ENCODE data around the gene ATP7B.

GRCh38 chr13:51981355-51981754, 29.9 kb downstream of the ATP7B start:
- TF ChIP-seq ATF2 (CRISPR knock-in tag; IDR thresholded peaks at IDR 0.05; ENCODE audit: borderline replicate concordance, low read depth): no peak
- no peak for TF ChIP-seq FOXP4 (CRISPR knock-in tag; IDR thresholded peaks at IDR 0.05)
- TF ChIP-seq CTCF (IDR thresholded peaks at IDR 0.05): no peak
- no peak for TF ChIP-seq ETV6 (CRISPR knock-in tag; IDR thresholded peaks at IDR 0.05)
- TF ChIP-seq CREM (CRISPR knock-in tag; IDR thresholded peaks at IDR 0.05): no peak
- no peak for TF ChIP-seq FOXK1 (CRISPR knock-in tag; IDR thresholded peaks at IDR 0.05)
- TF ChIP-seq NR3C1 (CRISPR knock-in tag; conservative IDR thresholded peaks at IDR 0.05; ENCODE audit: low read depth): no peak
- no peak for TF ChIP-seq ESRRA (CRISPR knock-in tag; IDR thresholded peaks at IDR 0.05; ENCODE audit: borderline replicate concordance)
- no peak for TF ChIP-seq ZNF317 (CRISPR knock-in tag; IDR thresholded peaks at IDR 0.05; ENCODE audit: borderline replicate concordance, low read depth)
- TF ChIP-seq NR2C2 (CRISPR knock-in tag; IDR thresholded peaks at IDR 0.05): no peak
